SW 1271 (cell line): Measurements from ENCODE around the gene TMEM150C.
"Not testable (repeated sequence)": the region's sequence is repeated elsewhere in the genome, so short reads cannot be mapped to it uniquely, and the experiment has no call there.

ENCODE experiments used
- DNase-seq, 2 experiments: peaks; one replicate each; lab custom pipeline; 2025; lab: John Stamatoyannopoulos, UW

The TMEM150C gene

GRCh38 chr4:82515705-82516104, 46.1 kb downstream of the TMEM150C start:
- no peak for DNase-seq

GRCh38 chr4:82513382-82513781, 48.4 kb downstream of the TMEM150C start:
- DNase-seq, result no peak

- no peak for DNase-seq
Measured at GRCh38 chr4:82510216-82510615, 51.6 kb downstream of the TMEM150C start.

- no peak for DNase-seq
Measured at GRCh38 chr4:82508806-82509428, 52.9 kb downstream of the TMEM150C start.

GRCh38 chr4:82508011-82508410, 53.8 kb downstream of the TMEM150C start:
- no peak for DNase-seq

GRCh38 chr4:82501154-82501442, 60.7 kb downstream of the TMEM150C start:
- DNase-seq, result no peak

GRCh38 chr4:82500435-82501153, 61.2 kb downstream of the TMEM150C start:
- no peak for DNase-seq

- no peak for DNase-seq
Measured at GRCh38 chr4:82499738-82500434, 61.9 kb downstream of the TMEM150C start.

- DNase-seq, result no peak
Measured at GRCh38 chr4:82496349-82496748, 65.4 kb downstream of the TMEM150C start.

GRCh38 chr4:82495666-82496065, 66.1 kb downstream of the TMEM150C start:
- DNase-seq, result no peak

GRCh38 chr4:82493721-82494425, 67.9 kb downstream of the TMEM150C start:
- no peak for DNase-seq

- no peak for DNase-seq
Measured at GRCh38 chr4:82491251-82491960, 70.4 kb downstream of the TMEM150C start.

- no peak for DNase-seq
Measured at GRCh38 chr4:82489987-82490386, 71.8 kb downstream of the TMEM150C start.

GRCh38 chr4:82489076-82489475, 72.7 kb downstream of the TMEM150C start:
- DNase-seq, result no peak

- DNase-seq, result no peak
Measured at GRCh38 chr4:82484996-82485783, 76.6 kb downstream of the TMEM150C start.

GRCh38 chr4:82482387-82482786, 79.4 kb downstream of the TMEM150C start:
- no peak for DNase-seq

- DNase-seq, result no peak
Measured at GRCh38 chr4:82481506-82481840, 80.3 kb downstream of the TMEM150C start.

- DNase-seq, result no peak
Measured at GRCh38 chr4:82480771-82481505, 80.8 kb downstream of the TMEM150C start.

- DNase-seq, result no peak
Measured at GRCh38 chr4:82479562-82479961, 82.2 kb downstream of the TMEM150C start.

GRCh38 chr4:82477469-82477868, 84.3 kb downstream of the TMEM150C start:
- DNase-seq, result not testable (repeated sequence)

- DNase-seq, result not testable (repeated sequence)
Measured at GRCh38 chr4:82475931-82476330, 85.9 kb downstream of the TMEM150C start.
